Skeletal muscle cell (primary cell): ENCODE results near the gene POU3F3.

Source experiments
- DNase-seq: peaks from one replicate; pipeline ENCODE4 v3.0.0-alpha.2; 2010; ENCODE audit warnings: low read depth
- H3K4me3 ChIP-seq: 2 replicates; pipeline ENCODE4 v1.5.1; 2011; ENCODE audit warnings: low read depth, mild to moderate bottlenecking, control low read depth, low read length, moderate library complexity

Gene POU3F3

DNA sequence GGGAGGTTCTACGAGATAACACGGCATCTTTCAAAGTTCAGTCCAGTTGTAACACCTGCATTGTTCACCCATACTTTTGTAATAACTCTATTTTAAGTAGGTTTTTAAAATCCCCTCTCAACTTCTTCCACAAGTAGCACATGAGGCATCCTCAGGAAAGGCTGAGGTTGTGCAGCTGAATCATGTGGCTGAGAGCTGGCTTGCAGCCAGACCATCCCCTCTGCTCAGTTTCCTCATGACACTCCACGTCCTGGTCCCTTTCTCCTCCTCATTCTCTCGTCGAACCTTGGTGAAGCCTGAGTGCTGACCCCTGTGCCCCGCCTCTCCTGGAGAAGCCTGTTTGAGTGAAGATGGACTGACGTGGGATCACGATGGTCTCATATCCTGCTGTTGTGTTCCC is 42.5 kb downstream of the POU3F3 start:
- no peak for DNase-seq
- no peak overlapping the region for H3K4me3 ChIP-seq

DNA sequence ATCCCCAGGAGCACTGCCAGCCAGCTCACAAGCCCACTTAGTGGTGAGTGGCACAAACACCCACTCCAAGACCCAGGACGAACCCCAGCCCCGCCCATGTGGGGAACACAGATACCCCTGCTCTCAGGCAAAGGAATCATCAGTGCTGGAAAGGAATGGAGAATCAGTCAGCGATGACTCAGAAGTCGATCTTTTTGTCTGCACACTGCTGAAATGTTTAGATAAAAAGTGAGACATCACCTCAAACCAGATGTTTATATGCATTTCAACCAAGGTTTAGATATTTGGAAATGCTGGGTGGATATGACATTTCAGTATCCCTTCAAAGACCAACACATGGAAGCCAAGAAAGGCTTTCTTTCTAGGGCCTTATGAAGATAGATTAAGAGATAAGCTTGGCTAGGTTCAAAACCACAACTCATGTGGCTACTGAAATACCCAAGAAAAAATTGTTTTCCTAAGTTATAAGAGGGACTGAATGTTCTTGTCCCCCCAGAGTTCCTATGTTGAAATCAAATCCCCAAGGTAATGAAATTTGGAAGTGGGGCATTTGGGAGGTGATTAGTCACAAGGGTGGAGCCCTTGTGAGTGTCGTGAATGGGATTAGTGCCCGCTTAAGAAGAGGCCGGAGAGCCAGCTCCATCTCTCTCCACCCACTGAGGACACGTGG is 43.7 kb downstream of the POU3F3 start:
- H3K4me3 ChIP-seq = no peak overlapping the region
- DNase-seq = peak; percentile 83

DNA sequence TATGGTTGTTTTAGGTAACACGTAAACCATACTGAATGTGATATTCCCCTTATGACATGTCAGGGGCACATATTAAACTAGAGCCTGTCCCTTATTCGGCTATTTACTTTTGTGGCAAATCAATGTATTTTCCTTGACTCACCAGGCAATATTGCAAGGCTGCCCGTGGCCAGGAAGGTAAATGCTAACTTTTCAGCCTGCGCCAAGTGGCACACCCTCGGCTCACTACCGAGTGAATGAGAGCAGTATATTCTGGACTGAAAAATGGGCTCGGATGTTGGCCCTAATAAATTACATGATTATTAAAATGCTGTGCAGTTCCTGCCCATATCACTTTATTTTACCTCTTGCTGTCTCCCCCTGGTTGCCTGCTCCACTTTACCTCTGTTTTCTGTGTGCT is 46.7 kb downstream of the POU3F3 start:
- no peak overlapping the region for H3K4me3 ChIP-seq
- no peak for DNase-seq

DNA sequence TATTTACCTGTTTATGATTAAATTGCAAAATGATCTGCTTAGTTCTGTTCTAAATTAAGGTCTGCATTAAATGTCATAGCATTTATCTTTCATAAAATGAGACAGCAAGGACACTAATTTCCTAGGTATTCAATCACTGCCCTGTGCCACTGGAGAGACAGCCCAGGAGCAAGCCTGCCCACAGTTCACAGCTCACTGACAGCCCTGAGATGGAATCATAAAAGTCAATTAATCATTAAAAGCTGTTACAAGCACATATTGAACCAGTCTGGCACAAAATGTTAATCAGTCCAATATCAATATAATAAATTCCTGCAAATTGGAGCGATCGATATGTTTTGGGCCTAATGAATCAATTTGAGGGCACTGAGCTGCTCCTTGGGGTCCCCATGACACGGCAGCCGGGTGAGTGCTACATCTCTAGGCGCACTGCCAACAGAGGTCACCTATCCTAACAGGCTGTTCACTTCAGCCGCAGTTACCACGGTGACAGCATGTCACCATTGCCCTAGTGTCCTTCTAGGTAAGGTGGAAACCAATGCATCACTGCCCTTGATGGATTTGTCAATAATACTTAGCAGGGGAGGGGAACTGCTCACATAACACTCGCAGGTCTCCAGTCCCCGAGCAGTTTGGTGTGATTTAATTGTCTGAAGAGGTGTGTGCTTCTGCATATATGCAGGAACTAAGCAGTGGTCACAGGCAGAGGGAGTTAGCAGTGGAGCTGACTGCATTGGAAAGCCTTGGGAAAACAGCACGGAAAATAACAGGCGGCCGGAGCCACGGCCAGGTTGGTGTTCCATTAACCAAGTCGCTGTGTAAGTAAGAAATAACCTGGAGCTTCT is 47.3 kb downstream of the POU3F3 start:
- no peak overlapping the region for H3K4me3 ChIP-seq
- DNase-seq = no peak

DNA sequence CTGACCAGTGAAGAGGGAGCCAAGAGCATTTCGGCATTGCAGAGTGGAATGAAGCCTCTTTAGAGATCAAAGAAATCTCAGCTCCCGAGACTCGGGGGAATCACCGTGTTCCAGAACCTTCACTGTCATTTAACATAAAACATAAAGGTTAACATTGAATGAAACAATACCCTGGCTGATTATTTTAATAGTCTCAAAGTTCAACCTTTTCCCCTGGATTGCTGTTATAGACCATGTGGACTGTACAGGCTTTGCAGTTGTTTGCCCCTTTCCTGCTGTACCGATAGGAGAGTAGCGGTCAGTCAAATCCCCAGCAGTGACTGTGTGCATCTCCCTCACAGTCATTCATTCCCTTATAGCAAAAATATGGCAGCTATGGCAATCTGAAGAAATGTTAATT is 48.4 kb downstream of the POU3F3 start:
- DNase-seq = no peak
- H3K4me3 ChIP-seq = no peak overlapping the region
